HG03575 (cell line): Measurements from ENCODE around the gene EHD4.

Source experiments
- ATAC-seq: cut with Tn5 transposase; IDR thresholded peaks from one replicate; pipeline ENCODE4 v1.9.1; 2021; ENCODE audit not compliant: unreplicated experiment, insufficient number of reproducible peaks, low FRiP score; ENCODE audit errors: extremely low read depth

The EHD4 gene

DNA sequence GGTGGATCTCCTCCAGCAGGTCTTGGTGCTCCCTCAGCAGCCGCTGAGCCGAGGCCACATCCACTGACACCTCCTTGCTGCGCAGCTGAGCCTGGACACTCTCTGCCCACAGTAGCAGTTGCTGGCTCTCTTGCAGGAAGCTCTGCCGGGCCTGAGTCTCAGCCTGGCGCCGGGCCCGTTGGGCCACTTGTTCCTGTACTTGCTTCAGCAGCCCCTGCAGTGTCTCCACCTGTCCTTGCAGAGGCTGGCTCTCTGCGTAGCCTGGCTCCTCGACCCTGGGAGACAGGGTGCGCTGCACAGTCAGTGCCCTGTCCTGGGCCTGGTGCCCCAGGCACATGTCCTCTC is 94.0 kb downstream of the EHD4 start:
- ATAC-seq: no peak

DNA sequence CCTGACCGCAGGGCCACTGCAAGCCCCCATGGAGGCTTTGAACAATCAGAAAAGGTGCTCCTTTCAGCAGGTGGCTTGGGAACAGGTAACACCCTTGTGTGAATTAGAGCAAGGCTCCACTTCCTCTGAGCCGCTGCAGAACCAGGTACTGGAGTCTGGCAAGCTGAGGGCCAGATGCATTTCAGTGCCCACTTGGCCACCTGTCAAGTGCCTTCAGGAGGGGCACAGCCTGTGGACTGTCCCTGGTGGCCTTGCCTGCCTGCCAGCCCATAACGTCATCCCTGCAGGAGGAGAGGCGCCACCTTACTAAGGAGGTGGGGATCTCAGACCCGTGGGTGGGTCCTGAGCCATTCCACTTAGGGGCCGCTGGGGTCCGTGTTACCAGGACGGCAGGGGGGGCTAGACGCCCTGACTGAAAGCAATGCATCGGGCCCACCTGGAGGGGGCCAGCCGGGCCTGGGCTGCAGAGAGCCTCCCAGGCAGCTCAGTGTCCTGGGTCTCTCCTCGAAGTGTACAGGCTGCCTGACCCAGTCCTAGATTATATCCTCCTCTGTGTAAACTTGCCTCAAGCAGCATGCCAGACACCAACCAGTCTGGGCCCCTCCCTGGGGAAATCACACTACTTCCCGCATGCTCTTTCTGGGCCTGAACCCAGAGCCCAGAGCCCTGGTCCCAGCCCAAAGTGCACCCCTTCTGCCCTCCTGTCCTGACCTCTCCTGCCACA is 94.6 kb downstream of the EHD4 start:
- ATAC-seq: no peak

- no peak for ATAC-seq
Measured at GRCh38 chr15:41876689-41877088, 95.7 kb downstream of the EHD4 start.

- no peak for ATAC-seq
Measured at GRCh38 chr15:41876007-41876406, 96.3 kb downstream of the EHD4 start.

GRCh38 chr15:41874736-41875135 is 97.6 kb downstream of the EHD4 start:
- ATAC-seq: no peak

DNA sequence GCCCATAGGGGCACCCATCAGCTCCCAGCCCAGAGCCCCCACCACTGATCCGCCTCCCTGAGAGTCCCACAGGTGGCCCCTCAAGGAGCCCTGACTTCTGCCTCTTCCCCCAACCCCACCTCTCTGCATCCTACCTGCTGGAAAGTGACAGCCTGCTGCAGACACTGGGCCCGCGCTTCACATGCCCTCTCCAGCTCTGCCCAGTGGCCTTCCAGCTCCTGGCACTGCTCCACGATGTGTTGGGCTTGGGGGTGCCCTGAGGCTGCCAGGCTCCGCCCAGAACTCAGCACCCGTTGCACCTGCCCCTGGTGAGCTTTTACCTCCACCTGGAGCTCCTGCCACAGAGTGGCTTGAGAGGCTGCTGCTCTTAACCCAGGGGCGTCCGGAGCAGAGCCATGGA is 98.6 kb downstream of the EHD4 start:
- no peak for ATAC-seq

DNA sequence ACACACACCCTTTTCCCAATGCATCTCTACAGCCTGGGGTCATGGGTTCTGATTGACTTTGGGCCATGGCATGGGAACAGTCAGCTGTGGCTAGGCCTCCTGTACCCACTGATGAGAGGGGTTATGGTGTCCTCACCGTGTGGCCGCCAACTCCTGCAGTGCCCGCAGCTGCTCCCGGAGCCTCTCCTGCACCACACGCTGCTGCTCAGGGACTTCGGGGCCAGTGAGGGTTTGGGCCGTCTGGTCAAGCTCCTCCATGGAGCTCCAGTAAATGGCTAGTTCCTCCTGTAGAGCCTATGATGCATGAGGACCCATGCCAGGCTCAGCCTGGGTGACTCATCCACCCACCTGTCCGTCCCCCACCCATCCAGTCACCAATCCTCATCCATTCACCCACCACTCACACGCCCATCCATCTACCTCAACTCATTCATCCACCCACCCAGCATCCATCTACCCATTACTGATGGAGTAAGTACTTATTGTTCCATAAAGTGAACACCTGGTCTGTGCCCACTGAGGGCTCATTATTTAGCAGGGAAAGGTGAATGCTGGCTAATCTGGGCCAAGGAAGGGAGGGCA is 100.1 kb downstream of the EHD4 start:
- no peak for ATAC-seq

DNA sequence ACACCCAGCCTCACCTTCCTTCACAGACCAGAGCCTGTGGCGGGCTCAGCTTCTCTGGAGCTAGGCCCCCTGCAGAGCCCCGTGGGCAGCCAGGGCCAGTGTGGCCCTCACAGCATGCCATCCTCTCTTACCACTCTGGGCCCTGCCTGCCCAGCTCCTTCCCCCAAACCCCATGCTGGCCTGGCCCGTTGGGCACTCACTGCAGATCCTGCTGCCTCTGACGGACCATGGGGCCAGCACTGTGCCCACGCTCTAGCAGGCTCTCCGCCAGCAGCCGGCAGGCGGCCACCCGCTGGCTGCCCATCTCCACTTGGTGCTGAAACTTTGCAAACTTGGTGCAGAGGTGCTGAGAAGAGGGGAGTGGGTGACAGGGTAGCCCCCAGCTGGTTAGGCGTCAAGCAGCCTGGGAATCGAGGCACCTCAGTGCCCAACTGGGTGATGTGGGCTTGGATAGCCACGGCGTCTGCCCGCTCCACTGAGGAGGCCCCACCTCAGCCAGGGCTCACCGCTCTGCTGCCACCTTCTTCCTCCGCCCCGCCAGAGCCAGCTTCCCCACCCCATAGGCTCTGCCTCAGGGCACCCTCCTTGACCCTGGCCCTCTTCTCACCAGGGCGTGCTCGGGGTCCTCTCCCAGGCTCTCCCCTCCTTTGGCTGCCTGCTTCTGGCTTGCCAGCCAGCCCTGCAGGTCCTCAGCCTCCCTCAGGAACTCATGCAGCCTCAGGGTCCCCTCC is 101.0 kb downstream of the EHD4 start:
- ATAC-seq: no peak

GRCh38 chr15:41870689-41871081 is 101.7 kb downstream of the EHD4 start:
- no peak for ATAC-seq

DNA sequence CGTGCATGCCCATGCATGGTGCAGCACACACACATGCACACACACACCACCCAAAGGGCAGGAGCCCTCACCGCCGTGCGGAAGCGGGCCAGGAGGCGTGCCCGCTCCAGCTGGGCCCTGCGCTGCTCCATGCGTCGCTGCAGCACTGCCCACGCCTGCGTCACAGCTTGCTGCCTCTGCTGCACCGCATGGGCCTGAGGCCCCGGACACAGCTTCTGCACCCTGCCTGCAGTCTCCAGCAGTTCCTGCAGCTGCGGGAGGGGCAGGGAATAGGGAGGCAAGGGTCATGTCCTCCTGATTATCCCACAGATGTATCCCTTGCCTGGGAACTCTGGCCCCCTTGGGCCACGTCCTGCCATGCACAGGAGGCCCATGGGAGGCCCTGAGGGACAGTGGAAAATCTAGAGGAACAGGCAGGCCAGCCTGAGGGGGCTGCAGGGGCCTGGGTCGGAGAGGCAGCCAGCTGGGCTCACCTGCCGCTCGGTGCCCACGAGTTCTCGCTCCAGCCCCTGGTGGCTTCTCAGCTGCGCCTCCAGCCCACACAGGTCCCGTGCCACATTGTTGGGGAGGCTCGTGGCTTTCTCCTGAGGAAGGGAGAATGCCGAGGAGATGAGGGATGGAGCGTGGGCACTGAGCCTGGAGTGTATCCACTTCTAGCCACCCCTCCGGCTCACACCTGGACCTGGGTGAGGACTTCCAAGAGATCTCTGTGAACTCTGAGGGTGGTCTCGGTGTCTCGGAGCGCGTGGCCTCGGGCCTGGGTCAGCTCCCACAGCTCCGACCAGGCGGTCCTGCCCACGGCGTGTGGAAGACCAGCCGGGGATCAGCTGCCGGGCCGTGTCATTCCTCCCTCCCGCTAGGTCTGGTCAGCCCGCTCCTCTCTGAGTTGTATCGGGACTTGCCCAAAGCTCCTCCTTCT is 102.3 kb downstream of the EHD4 start:
- no peak for ATAC-seq

DNA sequence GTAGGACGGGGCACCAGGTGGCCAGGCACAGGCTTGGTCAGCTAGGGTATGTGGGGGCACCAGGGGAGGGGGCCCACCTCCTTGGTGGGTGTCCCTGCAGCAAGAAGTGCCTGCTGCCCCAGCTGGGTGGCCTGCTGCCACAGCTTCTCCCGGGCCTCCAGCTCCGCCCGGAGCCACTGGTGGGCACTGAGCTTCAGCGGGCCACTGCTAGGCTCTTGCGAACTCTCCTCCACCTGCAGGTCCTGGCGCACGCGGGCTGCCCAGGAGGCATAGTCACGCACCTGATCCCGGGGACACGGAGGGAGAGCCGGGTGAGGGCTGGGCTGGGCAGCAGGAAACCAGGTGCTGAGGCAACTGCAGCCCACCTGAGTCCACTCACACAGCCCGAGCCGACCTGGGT is 104.0 kb downstream of the EHD4 start:
- no peak for ATAC-seq

DNA sequence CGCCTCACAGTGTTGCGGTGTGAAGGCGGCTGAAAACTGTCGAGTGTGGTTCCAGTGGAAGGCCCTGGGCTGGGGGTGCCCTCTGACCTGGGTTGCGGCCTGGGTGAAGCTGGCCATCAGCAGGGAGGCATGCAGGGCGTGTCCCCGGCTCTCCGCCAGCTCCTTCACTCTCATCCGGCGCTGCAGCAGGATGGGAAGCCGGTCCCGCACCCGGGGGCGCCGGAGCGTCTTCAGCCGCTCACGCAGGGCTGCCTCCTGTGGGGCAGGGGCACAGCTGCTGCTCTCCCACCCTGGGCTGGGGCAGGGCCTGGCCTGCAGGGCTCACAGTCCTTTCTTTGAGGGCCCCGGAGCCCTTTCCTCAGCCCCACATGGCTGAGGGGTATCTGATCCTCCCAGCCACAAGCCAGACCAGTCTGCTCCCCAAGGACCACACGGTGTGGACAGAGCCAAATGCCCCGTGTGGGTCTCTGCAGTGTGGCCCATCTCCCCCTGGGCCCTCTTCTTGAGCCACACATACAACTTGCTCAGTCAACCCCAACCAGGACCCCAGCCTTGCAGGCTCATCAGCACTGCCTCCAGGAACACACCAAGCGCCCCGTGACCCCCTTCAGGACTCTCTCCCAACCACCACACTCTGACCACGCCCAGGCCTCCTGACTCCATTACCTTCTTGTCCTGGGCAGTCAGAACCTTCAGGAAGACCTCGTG is 105.3 kb downstream of the EHD4 start:
- ATAC-seq: no peak

GRCh38 chr15:41866263-41866703 is 106.1 kb downstream of the EHD4 start:
- ATAC-seq: no peak

GRCh38 chr15:41865490-41866055 is 106.8 kb downstream of the EHD4 start:
- ATAC-seq: no peak

DNA sequence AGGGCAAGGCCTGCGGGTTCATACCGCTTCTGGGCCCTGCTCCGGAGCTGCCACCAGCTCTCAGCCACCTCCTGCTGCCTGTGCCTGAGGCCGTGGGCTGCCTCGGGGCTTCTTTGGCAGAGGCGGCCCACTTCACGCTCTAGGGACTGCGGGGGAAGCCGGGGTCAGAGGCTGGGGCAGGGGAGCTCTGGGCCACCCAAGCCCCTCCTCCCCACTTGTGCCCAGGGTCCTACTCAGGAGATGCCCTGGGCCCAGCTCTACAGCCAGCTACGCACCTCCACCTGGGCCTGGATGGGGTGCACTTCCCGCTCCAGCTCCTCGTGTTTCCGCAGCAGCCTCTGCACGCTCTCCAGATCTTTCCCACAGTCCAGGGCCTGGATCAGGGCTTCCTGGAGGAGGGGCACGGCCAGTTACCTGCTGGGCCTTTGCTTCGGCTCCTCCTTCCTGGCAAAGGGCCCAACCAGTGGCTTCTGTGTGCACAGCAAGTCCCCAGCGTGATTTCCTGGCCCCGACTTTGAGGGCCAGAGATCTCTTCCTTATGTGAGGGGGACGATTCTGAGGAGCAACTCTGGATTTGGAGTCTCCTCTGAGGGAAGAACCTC is 109.7 kb downstream of the EHD4 start:
- ATAC-seq: no peak

DNA sequence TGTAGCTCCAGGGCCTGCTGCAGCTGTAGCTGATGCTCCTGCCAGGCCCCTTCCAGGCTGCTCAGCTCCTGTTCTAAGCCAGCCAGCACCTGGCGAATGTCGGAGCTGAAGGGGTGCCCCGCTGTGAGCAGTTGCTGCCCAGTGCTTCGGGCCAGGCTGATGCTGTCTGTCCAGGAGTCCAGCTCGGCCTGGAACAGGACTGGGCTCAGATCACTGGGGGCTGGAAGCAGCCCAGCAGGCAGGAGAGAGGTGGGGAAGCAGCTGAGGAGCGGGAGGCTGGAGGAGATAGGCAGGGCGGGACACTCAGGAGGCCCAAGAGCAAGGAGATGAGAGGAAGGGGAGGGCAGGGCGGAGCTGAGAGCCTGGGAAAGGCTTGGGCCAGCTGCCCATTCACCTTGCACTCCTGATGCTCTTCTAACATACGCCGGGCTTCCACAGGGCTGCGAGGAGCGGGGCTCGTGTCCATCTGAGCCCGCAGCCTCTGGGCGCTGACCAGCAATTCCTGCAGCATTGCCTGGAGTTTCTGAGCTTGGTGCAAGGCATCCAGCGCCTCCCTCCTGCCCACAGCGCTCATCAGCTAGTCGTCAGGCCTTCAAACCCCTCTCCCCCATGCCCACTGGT is 110.5 kb downstream of the EHD4 start:
- no peak for ATAC-seq

GRCh38 chr15:41860049-41860828 is 112.1 kb downstream of the EHD4 start:
- ATAC-seq: no peak
